HepG2 (cell line): Measurements from ENCODE around the gene THRAP3. TPM values are rescaled to one million over a fixed set of nuclear protein-coding genes. Genes with fewer than 3 reads are reported as not detected.

Source experiments
- CCDC6 ChIP-seq: sonication (generic); formaldehyde crosslinking; IDR thresholded peaks from 2 replicates; pipeline ENCODE4 v1.8.1; 2022; ENCODE audit warnings: mild to moderate bottlenecking, missing genetic modification reagents, moderate library complexity
- DPF2 ChIP-seq: sonication (generic); formaldehyde crosslinking; IDR thresholded peaks from 2 replicates; pipeline ENCODE4 v1.4.0; 2020; ENCODE audit warnings: mild to moderate bottlenecking, low read depth, missing genetic modification reagents, borderline replicate concordance
- FOXP1 ChIP-seq, 2 experiments: fragments of 450-650 bp in 1 of 2; IDR thresholded peaks; 2 replicates each; pipeline ENCODE4 v1.6.1; 2017 to 2018; ENCODE audit warnings: antibody characterized with exemption in 1 of 2
- GABPB1 ChIP-seq: IDR thresholded peaks from 2 replicates; pipeline ENCODE4 v1.6.1; 2016; ENCODE audit warnings: mild to moderate bottlenecking, missing genetic modification reagents, moderate library complexity, missing compliant biosample characterization
- HDAC1 ChIP-seq: sonication (generic); formaldehyde crosslinking; IDR thresholded peaks from 2 replicates; pipeline ENCODE4 v1.5.1; 2020; ENCODE audit warnings: mild to moderate bottlenecking, missing genetic modification reagents
- HNF4G ChIP-seq, 2 experiments: sonication (generic) in 1 of 2; formaldehyde crosslinking in 1 of 2; IDR thresholded peaks; 2 replicates each; pipeline versions ENCODE4 v1.4.0 to v1.6.1; 2011 to 2020; ENCODE audit warnings: borderline replicate concordance in 2 of 2, low read depth in 2 of 2, mild to moderate bottlenecking in 2 of 2, low read length in 1 of 2, missing genetic modification reagents in 1 of 2, moderate library complexity in 1 of 2
- KIAA2018 ChIP-seq: sonication (generic); formaldehyde crosslinking; IDR thresholded peaks from 2 replicates; pipeline ENCODE4 v1.5.0; 2020; ENCODE audit warnings: mild to moderate bottlenecking, missing genetic modification reagents, borderline replicate concordance
- POLR2G ChIP-seq: fragments of 200-400 bp; formaldehyde crosslinking; IDR thresholded peaks from 2 replicates; pipeline ENCODE4 v1.6.1; 2018; ENCODE audit warnings: mild to moderate bottlenecking, low read depth, low read length, moderate library complexity
- STAG1 ChIP-seq: sonication (generic); formaldehyde crosslinking; IDR thresholded peaks from 2 replicates; pipeline ENCODE4 v1.4.0; 2020; ENCODE audit warnings: missing genetic modification reagents
- TAF1 ChIP-seq: sonication (generic); formaldehyde crosslinking; IDR thresholded peaks from 2 replicates; pipeline ENCODE4 v1.4.0; 2020; ENCODE audit warnings: missing genetic modification reagents
- ZBTB20 ChIP-seq: sonication (generic); formaldehyde crosslinking; IDR thresholded peaks from 2 replicates; pipeline ENCODE4 v1.8.1; 2023; ENCODE audit warnings: missing genetic modification reagents, low read depth, mild to moderate bottlenecking, borderline replicate concordance
- ZMYM3 ChIP-seq: sonication (generic); formaldehyde crosslinking; IDR thresholded peaks from 2 replicates; pipeline ENCODE4 v1.5.1; 2020; ENCODE audit warnings: mild to moderate bottlenecking, missing genetic modification reagents
- ZNF263 ChIP-seq: sonication (generic); formaldehyde crosslinking; IDR thresholded peaks from 2 replicates; pipeline ENCODE4 v1.4.0; 2020; ENCODE audit warnings: missing genetic modification reagents
- ZNF383 ChIP-seq: sonication (generic); formaldehyde crosslinking; IDR thresholded peaks from 2 replicates; pipeline ENCODE4 v1.4.0; 2020; ENCODE audit warnings: missing genetic modification reagents, mild to moderate bottlenecking, borderline replicate concordance
- ZNF564 ChIP-seq: sonication (generic); formaldehyde crosslinking; IDR thresholded peaks from 2 replicates; pipeline ENCODE4 v1.8.1; 2023; ENCODE audit warnings: mild to moderate bottlenecking, missing genetic modification reagents
- ZNF589 ChIP-seq: sonication (generic); formaldehyde crosslinking; conservative IDR thresholded peaks from 2 replicates; pipeline ENCODE4 v1.8.0; 2022; ENCODE audit warnings: mild to moderate bottlenecking, moderate library complexity, missing genetic modification reagents
- ZNF775 ChIP-seq: sonication (generic); formaldehyde crosslinking; IDR thresholded peaks from 2 replicates; pipeline ENCODE4 v1.4.0; 2020; ENCODE audit warnings: missing genetic modification reagents, mild to moderate bottlenecking, moderate library complexity, borderline replicate concordance
- polyA plus RNA-seq, 8 experiments: library from polyadenylated mRNA; depleted of rRNA in 3 of 8; stranded (reverse) in 7 of 8; unstranded in 1 of 8; fragments of >200 nt; fragmentation: Illumina TruSeq in 4 of 8; extraction: Trizol in 4 of 8; gene quantifications; 2 replicates each; pipeline versions ENCODE4 v1.2.1 to v1.2.3, GENCODE V29; 2011 to 2016; ENCODE audit warnings: low read depth in 4 of 8, missing spikeins in 1 of 8, mixed read lengths in 1 of 8; ENCODE audit not compliant: insufficient read depth in 1 of 8
- total RNA-seq, 5 experiments: library from RNA; depleted of rRNA; stranded (reverse); fragments of >200 nt; fragmentation: Illumina TruSeq; extraction: Trizol; gene quantifications; 2 replicates each; pipeline ENCODE4 v1.2.3, GENCODE V29; 2016; ENCODE audit warnings: low read depth in 1 of 5
- TF ChIP-seq, protein P1 (sequence below): sonication (generic); formaldehyde crosslinking; IDR thresholded peaks from 2 replicates; pipeline ENCODE4 v1.9.0; 2021; ENCODE audit warnings: missing genetic modification reagents, borderline replicate concordance
- TF ChIP-seq, protein P2 (sequence below): sonication (generic); formaldehyde crosslinking; IDR thresholded peaks from 2 replicates; pipeline ENCODE4 v1.5.0; 2020; ENCODE audit warnings: missing genetic modification reagents

THRAP3 gene
- total and polyA plus RNA-seq, 2 of the 13 experiments (the other 11 are each of a cell fraction or from before 2014, with no cell fraction given): 45.0 to 92.6 TPM

DNA sequence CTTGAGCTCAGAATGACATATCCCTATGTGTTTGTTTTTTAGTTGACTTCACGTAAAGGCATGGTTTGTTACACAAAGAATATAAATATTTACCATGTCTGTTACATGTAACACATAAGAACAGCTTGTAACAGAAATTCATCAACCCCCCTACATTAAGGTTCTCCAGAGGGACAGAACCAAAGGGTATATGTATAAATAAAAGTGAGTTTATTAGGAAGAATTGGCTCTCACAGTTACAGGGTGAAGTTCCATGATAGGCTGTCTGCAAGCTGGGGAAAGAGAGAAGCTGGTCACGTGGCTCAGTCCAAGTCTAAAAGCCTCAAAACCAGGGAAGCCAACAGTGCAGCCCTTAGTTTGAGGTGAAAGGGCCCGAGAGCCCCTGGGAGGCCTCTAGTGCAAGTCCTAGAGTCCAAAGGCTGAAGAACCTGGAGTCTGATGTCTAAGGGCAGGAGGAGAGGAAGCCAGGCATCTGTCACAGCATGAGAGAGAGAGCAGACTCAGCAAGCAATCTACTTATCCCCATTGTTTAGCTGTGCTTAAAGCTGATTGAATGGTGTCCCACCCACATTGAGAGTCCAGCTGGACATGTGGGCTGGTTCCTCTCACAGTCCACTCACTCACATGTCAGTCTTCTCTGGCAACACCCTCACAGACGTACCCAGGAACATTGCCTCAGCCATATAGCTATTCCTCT is 15.8 kb downstream of the THRAP3 start (continued):
- TF ChIP-seq, protein P1, sequence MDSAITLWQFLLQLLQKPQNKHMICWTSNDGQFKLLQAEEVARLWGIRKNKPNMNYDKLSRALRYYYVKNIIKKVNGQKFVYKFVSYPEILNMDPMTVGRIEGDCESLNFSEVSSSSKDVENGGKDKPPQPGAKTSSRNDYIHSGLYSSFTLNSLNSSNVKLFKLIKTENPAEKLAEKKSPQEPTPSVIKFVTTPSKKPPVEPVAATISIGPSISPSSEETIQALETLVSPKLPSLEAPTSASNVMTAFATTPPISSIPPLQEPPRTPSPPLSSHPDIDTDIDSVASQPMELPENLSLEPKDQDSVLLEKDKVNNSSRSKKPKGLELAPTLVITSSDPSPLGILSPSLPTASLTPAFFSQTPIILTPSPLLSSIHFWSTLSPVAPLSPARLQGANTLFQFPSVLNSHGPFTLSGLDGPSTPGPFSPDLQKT: no peak
- TF ChIP-seq POLR2G (peak; percentile 44), ZBTB20 (CRISPR knock-in tag) (peak; percentile 61; the same call in 1 of the 2 replicates), ZMYM3 (CRISPR knock-in tag) (peak; percentile 70; the same call in 1 of the 2 replicates), FOXP1 (IDR thresholded peaks at IDR 0.05) (0 out of 2 replicates have a peak, but pooled peaks have one; percentile 33), FOXP1 (CRISPR knock-in tag; IDR thresholded peaks at IDR 0.05) (peak; percentile 62), KIAA2018 (no peak), ZNF383 (no peak), ZNF564 (CRISPR knock-in tag) (no peak), ZNF263 (CRISPR knock-in tag) (peak; percentile 11; the same call in 1 of the 2 replicates), DPF2 (peak; percentile 64), STAG1 (CRISPR knock-in tag) (peak; percentile 11; the same call in 1 of the 2 replicates), HDAC1 (CRISPR knock-in tag) (peak; percentile 87), CCDC6 (CRISPR knock-in tag) (no peak), ZNF589 (no peak), GABPB1 (CRISPR knock-in tag) (peak; percentile 33; the same call in 1 of the 2 replicates), ZNF775 (CRISPR knock-in tag) (peak; percentile 94), TAF1 (CRISPR knock-in tag) (no peak), HNF4G (IDR thresholded peaks at IDR 0.05; ENCODE audit: borderline replicate concordance, low read depth, low read length) (peak; percentile 98), HNF4G (CRISPR knock-in tag; IDR thresholded peaks at IDR 0.05; ENCODE audit: borderline replicate concordance, low read depth) (peak; percentile 83)
- TF ChIP-seq, protein P2, sequence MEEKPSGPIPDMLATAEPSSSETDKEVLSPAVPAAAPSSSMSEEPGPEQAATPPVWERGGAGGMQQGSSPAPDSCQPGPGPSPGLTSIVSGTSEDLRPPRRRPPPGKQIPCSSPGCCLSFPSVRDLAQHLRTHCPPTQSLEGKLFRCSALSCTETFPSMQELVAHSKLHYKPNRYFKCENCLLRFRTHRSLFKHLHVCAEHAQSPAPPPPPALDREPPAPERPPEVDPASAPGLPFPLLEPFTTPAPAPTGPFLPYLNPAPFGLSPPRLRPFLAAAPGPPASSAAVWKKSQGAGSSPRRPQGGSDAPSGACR (CRISPR knock-in tag): peak; percentile 49; the same call in 1 of the 2 replicates
